ENCODE measurements around the gene SHROOM3. TPM values are rescaled to one million over a fixed set of nuclear protein-coding genes. Genes with fewer than 3 reads are reported as not detected.

The SHROOM3 gene
- total and polyA plus RNA-seq, 4 donors, result 4.7 to 25.8 (median 8.7) TPM

GRCh38 chr4:76651616-76652015 lies 216.6 kb downstream of the SHROOM3 start:
- H3K27me3 ChIP-seq (ENCODE audit: control insufficient read depth in 4 of 4, insufficient read depth in 4 of 4, low read length in 3 of 4), result no peaks in the 10 kb centered on the region
- no peak overlapping the region for H3K9ac ChIP-seq (ENCODE audit: low read depth in 1 of 2, low read length in 2 of 2)
- H3K9me3 ChIP-seq (ENCODE audit: control insufficient read depth in 4 of 4, low read length in 3 of 4), result no peaks in the 10 kb centered on the region
- no peak for DNase-seq (ENCODE audit: low spot score)
- H3K36me3 ChIP-seq (ENCODE audit: control insufficient read depth in 4 of 4, insufficient read depth in 3 of 4, low read depth in 1 of 4, low read length in 3 of 4), result peaks cover 0 to under 1% (median 0%) of the 10 kb centered on the region in 4 donors
- 95% methylated on average over 2 of the region's 2 CpGs for WGBS
- H3K4me3 ChIP-seq (ENCODE audit: low read depth in 1 of 3, low read length in 3 of 3), result no peak overlapping the region
- H3K27ac ChIP-seq (ENCODE audit: low read depth in 1 of 2, low read length in 2 of 2), result no peak overlapping the region
- TF ChIP-seq MAX (IDR thresholded peaks at IDR 0.05), result no peak
- TF ChIP-seq FOXA2 (IDR thresholded peaks at IDR 0.05), result no peak
- no peak for TF ChIP-seq TAF1 (conservative IDR thresholded peaks at IDR 0.05)
- TF ChIP-seq EGR1 (IDR thresholded peaks at IDR 0.05; ENCODE audit: low read depth in 2 of 2), result no peak
- no peak for TF ChIP-seq GABPA (IDR thresholded peaks at IDR 0.05 in 1 of 2, conservative IDR thresholded peaks at IDR 0.05 in 1 of 2)
- TF ChIP-seq RXRA (IDR thresholded peaks at IDR 0.05), result no peak
- no peak for TF ChIP-seq YY1 (IDR thresholded peaks at IDR 0.05)
- H3K4me1 ChIP-seq (ENCODE audit: control insufficient read depth in 4 of 4, insufficient read depth in 4 of 4, low read length in 3 of 4), result no peaks in the 10 kb centered on the region

DNA sequence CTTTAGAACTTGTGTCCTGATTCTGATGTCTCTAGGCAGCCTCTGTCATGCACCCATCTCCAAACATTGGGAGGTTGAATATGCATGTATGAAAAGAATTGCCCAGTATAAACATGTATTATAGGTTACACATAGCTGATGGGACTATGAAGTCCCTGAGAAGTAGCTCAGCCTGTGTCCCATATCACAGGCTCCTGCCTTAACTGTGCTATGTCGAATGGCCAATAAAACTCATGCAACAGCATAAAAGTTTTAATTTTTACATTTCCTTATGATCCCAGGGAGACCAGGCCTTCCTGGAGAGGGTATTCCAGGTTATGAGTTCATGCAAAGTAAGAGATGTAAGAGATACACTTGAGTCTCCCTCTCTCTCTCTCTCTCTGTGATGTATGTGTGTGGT lies 217.4 kb downstream of the SHROOM3 start:
- H3K4me3 ChIP-seq (ENCODE audit: low read depth in 1 of 3, low read length in 3 of 3), result no peak overlapping the region
- H3K27me3 ChIP-seq (ENCODE audit: control insufficient read depth in 4 of 4, insufficient read depth in 4 of 4, low read length in 3 of 4), result no peaks in the 10 kb centered on the region
- TF ChIP-seq RXRA (IDR thresholded peaks at IDR 0.05) (no peak), FOXA2 (IDR thresholded peaks at IDR 0.05) (no peak), FOXA1 (IDR thresholded peaks at IDR 0.05) (no peak), JUND (IDR thresholded peaks at IDR 0.05) (no peak), RAD21 (IDR thresholded peaks at IDR 0.05) (no peak), SP1 (IDR thresholded peaks at IDR 0.05) (no peak)
- TF ChIP-seq, protein P1, sequence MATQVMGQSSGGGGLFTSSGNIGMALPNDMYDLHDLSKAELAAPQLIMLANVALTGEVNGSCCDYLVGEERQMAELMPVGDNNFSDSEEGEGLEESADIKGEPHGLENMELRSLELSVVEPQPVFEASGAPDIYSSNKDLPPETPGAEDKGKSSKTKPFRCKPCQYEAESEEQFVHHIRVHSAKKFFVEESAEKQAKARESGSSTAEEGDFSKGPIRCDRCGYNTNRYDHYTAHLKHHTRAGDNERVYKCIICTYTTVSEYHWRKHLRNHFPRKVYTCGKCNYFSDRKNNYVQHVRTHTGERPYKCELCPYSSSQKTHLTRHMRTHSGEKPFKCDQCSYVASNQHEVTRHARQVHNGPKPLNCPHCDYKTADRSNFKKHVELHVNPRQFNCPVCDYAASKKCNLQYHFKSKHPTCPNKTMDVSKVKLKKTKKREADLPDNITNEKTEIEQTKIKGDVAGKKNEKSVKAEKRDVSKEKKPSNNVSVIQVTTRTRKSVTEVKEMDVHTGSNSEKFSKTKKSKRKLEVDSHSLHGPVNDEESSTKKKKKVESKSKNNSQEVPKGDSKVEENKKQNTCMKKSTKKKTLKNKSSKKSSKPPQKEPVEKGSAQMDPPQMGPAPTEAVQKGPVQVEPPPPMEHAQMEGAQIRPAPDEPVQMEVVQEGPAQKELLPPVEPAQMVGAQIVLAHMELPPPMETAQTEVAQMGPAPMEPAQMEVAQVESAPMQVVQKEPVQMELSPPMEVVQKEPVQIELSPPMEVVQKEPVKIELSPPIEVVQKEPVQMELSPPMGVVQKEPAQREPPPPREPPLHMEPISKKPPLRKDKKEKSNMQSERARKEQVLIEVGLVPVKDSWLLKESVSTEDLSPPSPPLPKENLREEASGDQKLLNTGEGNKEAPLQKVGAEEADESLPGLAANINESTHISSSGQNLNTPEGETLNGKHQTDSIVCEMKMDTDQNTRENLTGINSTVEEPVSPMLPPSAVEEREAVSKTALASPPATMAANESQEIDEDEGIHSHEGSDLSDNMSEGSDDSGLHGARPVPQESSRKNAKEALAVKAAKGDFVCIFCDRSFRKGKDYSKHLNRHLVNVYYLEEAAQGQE (IDR thresholded peaks at IDR 0.05), result no peak
- WGBS, result 85% methylated on average over 1 of the region's 1 CpG
- H3K9me3 ChIP-seq (ENCODE audit: control insufficient read depth in 4 of 4, low read length in 3 of 4), result no peaks in the 10 kb centered on the region
- no peak overlapping the region for H3K27ac ChIP-seq (ENCODE audit: low read depth in 1 of 2, low read length in 2 of 2)
- no peak overlapping the region for H3K9ac ChIP-seq (ENCODE audit: low read depth in 1 of 2, low read length in 2 of 2)
- no peak for DNase-seq (ENCODE audit: low spot score)
- H3K36me3 ChIP-seq (ENCODE audit: control insufficient read depth in 4 of 4, insufficient read depth in 3 of 4, low read depth in 1 of 4, low read length in 3 of 4), result no peaks in the 10 kb centered on the region
- no peaks in the 10 kb centered on the region for H3K4me1 ChIP-seq (ENCODE audit: control insufficient read depth in 4 of 4, insufficient read depth in 4 of 4, low read length in 3 of 4)

DNA sequence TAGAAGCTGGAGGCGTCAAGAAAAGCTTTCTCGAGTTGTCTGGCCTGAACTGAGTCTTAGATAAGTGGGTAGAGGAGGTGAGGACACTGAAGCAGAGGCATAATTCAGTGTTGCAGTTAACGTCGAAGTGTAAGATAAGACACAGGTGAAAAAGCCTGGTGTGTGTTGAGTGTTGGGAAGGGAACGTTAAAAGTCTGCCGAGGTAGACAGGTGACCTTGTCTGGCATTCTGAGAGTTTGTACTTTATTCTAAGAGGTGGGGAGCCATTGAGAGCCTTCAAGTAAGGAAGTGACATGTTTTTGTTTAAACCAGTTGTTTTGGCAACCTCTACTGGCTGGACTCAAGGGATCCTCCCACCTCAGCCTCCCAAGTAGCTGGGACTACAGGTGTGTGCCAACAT lies 219.1 kb downstream of the SHROOM3 start:
- H3K4me1 ChIP-seq (ENCODE audit: control insufficient read depth in 4 of 4, insufficient read depth in 4 of 4, low read length in 3 of 4), result no peaks in the 10 kb centered on the region
- no peak overlapping the region for H3K4me3 ChIP-seq (ENCODE audit: low read depth in 1 of 3, low read length in 3 of 3)
- no peak for DNase-seq (ENCODE audit: low spot score)
- WGBS, result 89% methylated on average over 6 of the region's 6 CpGs
- no peaks in the 10 kb centered on the region for H3K27me3 ChIP-seq (ENCODE audit: control insufficient read depth in 4 of 4, insufficient read depth in 4 of 4, low read length in 3 of 4)
- no peaks in the 10 kb centered on the region for H3K9me3 ChIP-seq (ENCODE audit: control insufficient read depth in 4 of 4, low read length in 3 of 4)
- no peaks in the 10 kb centered on the region for H3K36me3 ChIP-seq (ENCODE audit: control insufficient read depth in 4 of 4, insufficient read depth in 3 of 4, low read depth in 1 of 4, low read length in 3 of 4)
- no peak overlapping the region for H3K27ac ChIP-seq (ENCODE audit: low read depth in 1 of 2, low read length in 2 of 2)
- no peak overlapping the region for H3K9ac ChIP-seq (ENCODE audit: low read depth in 1 of 2, low read length in 2 of 2)
- TF ChIP-seq YY1 (IDR thresholded peaks at IDR 0.05) (no peak), GABPA (IDR thresholded peaks at IDR 0.05 in 1 of 2, conservative IDR thresholded peaks at IDR 0.05 in 1 of 2) (no peak), HNF4A (conservative IDR thresholded peaks at IDR 0.05) (no peak), HNF4G (IDR thresholded peaks at IDR 0.05) (no peak), RXRA (IDR thresholded peaks at IDR 0.05) (no peak), EGR1 (IDR thresholded peaks at IDR 0.05; ENCODE audit: low read depth in 2 of 2) (no peak), RAD21 (IDR thresholded peaks at IDR 0.05) (no peak), FOXA2 (IDR thresholded peaks at IDR 0.05) (no peak), JUND (IDR thresholded peaks at IDR 0.05) (no peak), NR2F2 (IDR thresholded peaks at IDR 0.05) (no peak), MAX (IDR thresholded peaks at IDR 0.05) (no peak), SP1 (IDR thresholded peaks at IDR 0.05) (no peak), TAF1 (conservative IDR thresholded peaks at IDR 0.05) (no peak)
- TF ChIP-seq, protein P2, sequence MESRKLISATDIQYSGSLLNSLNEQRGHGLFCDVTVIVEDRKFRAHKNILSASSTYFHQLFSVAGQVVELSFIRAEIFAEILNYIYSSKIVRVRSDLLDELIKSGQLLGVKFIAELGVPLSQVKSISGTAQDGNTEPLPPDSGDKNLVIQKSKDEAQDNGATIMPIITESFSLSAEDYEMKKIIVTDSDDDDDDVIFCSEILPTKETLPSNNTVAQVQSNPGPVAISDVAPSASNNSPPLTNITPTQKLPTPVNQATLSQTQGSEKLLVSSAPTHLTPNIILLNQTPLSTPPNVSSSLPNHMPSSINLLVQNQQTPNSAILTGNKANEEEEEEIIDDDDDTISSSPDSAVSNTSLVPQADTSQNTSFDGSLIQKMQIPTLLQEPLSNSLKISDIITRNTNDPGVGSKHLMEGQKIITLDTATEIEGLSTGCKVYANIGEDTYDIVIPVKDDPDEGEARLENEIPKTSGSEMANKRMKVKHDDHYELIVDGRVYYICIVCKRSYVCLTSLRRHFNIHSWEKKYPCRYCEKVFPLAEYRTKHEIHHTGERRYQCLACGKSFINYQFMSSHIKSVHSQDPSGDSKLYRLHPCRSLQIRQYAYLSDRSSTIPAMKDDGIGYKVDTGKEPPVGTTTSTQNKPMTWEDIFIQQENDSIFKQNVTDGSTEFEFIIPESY (IDR thresholded peaks at IDR 0.05), result no peak
- TF ChIP-seq, protein P1 (IDR thresholded peaks at IDR 0.05), result no peak
- TF ChIP-seq, protein P3, sequence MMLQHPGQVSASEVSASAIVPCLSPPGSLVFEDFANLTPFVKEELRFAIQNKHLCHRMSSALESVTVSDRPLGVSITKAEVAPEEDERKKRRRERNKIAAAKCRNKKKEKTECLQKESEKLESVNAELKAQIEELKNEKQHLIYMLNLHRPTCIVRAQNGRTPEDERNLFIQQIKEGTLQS (IDR thresholded peaks at IDR 0.05), result no peak

Measured in liver (tissue), 9 donors.